ENCODE measurements around the gene SYPL1.

Gene SYPL1

DNA sequence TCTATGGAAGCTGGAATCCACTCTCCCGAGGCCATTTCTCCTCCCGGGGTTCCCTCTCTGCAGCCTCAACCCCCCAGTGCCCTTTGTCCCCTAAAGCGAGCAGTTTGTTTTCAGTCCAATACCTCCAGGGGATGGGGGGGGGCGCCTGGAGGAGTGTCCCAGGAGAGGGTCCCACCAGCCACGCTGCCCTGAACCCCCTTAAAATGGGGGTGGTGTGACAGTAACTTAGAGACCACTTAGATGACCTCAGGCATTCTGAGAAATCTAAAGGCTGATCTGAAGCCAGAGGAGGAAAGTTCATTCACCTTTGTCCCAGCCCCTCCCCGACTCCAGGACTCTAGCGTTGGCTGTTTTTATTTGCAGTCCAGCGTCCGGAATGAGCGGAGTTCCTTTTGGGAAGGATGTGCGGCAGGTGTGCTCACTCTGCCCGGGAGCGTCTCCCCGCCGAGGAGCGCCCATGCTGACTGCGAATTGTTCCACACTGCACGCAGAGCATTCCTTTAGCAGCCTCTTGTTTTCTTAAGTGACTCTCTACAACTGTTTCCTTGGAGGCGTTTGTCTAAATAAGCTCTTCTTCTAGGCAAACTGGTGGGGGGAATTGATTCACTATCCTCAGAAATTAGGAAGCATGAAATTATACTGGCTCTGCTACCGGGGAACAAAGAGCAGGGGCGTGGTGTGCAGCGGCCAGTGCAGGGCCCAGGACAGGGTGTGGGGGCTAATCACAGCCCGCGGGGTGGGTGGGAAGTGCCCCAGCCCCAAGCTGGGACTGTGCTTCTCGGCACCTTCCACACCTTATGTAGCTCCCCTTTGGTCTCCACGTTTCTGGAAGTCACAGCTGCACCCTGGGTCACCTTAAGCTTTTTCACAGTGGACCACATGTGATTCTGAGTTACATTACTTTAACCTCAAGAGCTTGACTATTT lies 46.3 kb downstream of the SYPL1 start:
- no peak for DNase-seq (ENCODE audit: low read depth in 2 of 2)

DNA sequence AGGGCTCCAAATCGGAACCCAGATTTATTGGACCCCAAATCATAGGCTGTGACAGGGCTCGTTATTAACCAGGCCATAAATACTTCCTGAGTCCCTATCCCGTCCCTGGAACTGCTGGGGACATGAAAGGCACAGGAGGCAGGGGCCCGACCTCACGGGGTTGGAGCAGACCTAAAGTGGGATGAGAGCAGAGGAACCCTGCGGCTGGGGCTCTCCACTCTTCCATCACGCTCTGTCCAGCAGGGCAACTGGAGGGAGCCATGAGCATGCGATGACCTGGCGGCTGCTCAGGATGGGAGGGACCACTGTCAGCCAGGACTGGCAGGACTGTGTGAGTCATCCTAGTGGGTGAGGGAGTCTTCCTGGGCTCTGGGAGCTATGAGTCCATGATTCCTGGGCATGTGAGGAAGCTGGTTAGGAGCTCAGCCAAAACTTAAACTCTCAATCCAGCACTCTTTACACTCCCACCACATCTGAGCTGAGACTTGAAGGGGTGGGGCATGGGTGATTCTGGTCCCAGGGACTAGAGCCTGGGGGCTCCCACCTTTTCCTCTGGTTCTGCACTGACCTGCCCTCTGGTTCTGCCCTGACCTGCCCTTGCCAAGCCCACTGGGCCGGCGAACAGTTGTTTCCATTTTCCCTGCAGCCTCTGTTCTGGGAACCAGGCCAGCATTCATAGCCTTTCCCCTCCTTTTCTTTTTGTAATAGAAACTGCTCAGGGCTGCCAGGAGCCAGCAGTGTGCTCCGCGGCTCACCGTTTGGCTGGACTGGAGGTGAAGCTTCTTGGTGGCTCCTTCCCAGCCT lies 47.1 kb downstream of the SYPL1 start:
- DNase-seq (ENCODE audit: low read depth in 2 of 2) = no peak

DNA sequence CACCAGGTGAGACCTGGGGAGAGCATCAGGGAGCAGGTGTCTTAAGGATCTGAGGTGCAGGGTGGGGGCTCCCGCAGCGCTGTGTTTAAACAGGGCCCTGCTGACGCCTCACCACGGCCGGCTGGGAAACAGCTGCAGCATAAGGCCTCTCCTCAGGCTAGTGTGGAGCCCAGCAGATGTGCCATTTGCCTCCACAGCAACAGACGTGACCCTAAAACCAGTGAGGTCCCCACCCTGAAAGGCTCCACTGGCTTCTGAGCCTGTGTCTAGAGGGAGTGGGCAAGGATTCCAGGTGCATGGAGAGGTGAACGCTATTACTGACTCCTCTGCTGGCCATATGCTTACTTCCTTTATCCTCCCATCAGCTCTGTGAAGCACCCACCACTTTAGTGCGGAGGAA lies 47.8 kb downstream of the SYPL1 start:
- no peak for DNase-seq (ENCODE audit: low read depth in 2 of 2)

DNA sequence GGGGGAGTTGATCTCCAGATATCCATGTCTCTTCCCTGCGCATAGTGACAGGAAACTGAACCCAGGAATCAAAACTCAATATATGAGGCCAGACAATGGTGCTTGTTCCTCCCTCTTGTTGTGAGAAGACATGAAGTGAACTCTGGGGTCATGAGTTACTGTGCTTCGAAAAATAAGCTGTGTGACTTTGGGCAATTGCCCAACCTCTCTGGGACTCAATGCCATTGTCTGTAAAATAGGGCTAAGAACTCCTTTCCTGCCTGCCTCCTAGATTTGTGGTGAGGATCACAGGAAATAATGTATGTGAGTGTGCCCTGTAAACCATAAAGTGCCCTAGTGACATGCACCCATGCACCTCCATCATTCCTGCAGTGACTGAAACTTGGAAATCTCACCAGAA lies 48.4 kb downstream of the SYPL1 start:
- DNase-seq (ENCODE audit: low read depth in 2 of 2) = no peak

DNA sequence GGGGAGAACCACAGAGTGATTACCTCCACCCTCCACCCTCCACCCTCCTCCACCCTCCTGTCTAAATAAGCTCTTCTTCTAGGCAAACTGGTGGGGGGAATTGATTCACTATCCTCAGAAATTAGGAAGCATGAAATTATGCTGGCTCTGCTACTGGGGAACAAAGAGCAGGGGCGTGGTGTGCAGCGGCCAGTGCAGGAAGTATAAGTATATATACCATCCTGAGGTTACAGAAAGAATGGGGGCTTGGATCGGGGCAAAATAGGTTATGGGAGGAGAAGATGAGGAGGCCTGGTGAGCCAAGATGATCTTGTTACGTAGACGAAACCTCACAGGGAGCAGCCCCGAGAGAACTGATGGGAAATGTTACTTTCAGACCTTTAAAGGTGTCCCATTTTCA lies 49.1 kb downstream of the SYPL1 start:
- DNase-seq (ENCODE audit: low read depth in 2 of 2) = no peak

DNA sequence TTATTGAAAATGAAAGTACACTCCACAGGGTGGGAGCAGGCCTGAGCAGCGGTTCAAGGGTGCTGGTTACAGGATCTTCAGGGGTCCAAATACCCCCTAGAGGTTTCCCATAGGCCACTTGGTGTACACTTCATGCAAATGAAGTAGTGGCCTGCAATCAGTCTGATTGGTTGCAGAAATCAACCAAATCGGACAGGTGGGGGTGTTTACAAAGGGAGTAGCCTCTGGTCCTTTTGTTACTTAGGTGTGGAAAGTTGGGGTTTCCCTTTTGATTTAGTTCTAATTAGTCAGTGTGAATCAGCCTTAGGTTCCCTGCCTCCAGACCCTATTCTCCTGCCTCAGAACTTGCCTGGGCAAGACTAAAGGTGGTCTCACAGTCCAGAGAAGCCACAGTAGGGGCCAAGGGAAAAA lies 49.6 kb downstream of the SYPL1 start:
- no peak for DNase-seq (ENCODE audit: low read depth in 2 of 2)

DNA sequence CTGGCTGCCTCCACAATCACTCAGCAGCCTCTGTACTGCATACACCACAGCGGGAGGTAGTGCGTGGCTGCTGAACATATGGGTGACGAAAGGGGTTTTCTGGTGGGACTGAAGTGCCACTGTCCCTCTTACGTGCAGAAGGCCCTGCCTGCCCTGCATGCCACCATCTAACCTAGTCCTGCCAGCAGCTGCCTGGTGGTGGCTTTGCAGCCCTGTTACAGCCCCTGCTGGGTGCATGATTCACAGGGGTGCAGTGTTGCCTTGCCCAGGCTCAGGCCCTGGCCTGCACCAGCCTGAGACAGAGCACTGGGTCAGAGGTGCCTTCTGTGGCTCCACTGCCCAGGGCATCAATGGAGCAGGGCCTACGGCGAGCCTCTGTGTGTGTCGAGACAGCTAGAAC lies 50.1 kb downstream of the SYPL1 start:
- no peak for DNase-seq (ENCODE audit: low read depth in 2 of 2)

DNA sequence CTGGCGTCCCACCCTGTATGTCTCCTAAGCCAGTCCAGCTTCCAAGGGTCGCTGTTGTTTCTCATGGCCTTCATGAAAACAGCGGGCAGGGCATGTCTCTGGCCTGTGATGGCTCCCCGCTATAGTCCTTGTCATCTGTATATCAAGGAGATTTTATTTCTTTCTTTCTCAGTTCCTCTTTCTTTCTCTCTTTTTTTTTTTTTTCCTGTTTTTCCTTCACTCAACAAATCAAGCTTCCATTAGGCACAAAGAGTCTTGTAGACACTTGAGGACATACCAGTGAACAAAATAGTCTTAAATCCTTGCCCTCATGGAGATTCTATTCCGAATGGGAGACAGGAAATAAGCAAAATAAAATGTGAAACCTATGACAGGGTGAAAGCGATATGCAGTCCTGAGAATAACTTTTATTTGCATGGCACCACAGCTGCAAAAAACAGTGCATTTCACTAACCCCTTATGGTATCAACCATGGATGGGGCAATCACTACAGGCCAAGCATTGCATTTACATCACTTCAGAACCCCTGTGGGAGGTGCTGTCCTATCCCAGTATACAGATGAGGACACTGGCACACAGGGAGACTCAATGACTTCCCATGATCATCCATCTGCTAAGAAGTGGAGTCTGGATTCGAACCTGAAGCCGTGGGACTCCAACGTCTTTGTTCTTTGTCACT lies 50.7 kb downstream of the SYPL1 start:
- DNase-seq (ENCODE audit: low read depth in 2 of 2) = no peak

DNA sequence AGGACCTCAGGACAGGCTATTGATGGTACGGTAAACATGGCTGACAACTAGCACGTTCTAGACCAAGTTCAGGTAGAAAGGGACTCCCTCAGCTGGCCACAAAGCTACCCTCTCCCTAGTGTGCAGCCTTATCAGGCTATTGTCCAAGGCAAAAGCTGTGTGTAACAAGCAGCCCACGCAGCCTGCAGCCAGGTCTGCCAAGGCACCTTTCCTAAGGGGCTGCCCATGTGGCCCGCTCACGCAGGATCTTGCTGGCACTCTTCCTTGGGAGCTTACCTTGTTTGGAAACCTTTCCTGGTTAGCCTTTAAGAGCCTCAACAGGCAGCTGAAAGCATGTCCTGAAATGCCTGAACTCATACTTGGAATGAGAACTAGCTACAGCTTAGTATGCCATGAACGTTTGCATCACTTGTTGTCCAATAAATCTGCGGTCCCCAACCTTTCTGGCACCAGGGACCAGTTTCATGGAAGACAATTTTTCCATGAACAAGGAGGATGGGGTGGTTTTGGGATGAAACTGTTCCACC lies 51.7 kb downstream of the SYPL1 start:
- DNase-seq (ENCODE audit: low read depth in 2 of 2) = no peak

DNA sequence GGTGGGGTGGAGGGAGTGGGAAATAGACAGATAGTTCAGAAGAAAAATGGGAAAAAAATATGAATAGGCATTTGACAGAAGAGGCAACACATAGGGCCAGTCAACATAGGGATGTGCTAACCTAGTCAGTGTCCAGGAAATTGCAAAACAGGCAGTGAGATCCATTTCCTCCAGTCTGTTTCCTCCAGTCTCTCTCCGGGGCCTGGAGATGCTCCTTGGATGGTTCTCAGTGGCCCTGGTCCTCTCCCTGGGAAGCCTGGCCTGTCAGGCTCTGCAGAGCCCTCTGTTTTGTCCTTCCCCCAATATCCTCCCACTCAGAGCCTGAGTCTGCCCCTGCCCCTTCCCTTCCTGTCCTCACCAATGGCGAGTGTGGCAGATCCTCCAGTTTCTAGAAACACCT lies 52.6 kb downstream of the SYPL1 start:
- no peak for DNase-seq (ENCODE audit: low read depth in 2 of 2)

DNA sequence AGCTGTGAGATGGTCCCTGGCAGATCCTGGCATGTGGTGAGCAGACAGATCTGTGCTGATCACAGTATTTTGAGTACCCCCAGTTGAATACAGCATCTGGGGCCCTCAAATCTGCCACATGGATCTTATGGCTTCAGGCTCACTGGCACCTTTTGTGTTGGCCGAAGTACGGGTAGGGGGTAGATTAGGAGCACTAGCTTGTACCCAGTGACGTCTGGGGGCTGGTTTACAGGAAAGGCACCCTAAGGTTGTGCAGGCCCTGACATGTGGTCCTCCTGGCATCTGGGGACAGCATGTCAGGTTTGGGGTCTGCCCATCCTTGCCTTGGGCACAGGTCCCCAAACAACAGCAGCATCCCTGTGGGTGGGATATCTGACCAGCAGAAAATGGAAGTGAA lies 53.2 kb downstream of the SYPL1 start:
- no peak for DNase-seq (ENCODE audit: low read depth in 2 of 2)

DNA sequence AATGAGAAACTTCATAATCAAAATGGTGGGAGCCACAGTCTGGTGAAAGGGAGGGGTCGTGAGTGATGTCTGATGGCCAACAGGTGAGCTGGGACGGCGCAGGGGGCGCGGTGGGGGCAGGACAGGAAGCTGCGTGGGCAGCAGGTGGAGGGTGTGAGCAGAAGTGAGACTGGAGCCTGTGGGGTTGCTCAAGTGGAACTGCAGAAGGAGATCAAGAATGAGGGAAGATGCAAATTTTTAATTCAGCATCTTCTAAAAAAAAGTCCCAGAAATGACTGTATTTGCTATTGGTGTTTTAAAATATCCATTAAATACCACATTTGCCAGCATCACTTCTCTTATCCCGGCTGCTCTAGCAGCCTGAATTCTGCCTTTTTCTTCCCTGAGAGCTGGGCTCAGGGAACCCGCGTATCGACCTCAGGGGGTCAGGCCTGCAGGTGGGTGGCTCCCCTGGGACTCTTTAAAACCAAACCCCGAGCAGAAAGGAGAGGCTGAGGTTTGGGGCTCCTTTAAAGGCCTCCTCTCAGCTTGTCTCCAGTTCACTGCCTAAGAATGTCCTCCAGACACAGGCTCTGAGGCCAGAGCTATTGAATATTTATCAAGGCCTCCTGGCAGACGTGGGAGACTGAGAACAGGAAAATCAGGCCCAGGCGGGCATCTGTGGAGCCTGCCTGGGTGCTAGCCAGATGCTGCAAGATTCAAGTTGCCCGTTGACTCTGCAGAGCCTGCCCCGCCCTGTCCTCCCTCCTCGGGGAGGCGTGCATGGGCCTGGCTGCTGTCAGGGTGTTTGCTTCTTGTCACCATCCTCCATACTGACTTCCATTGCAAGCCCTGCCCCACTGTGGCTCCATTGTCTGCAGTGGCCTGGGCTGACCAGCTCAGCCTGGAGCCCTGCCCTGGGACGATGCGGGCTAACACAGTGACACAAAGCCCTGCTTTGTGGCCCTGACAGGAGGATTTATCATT lies 53.9 kb downstream of the SYPL1 start:
- no peak for DNase-seq (ENCODE audit: low read depth in 2 of 2)

DNA sequence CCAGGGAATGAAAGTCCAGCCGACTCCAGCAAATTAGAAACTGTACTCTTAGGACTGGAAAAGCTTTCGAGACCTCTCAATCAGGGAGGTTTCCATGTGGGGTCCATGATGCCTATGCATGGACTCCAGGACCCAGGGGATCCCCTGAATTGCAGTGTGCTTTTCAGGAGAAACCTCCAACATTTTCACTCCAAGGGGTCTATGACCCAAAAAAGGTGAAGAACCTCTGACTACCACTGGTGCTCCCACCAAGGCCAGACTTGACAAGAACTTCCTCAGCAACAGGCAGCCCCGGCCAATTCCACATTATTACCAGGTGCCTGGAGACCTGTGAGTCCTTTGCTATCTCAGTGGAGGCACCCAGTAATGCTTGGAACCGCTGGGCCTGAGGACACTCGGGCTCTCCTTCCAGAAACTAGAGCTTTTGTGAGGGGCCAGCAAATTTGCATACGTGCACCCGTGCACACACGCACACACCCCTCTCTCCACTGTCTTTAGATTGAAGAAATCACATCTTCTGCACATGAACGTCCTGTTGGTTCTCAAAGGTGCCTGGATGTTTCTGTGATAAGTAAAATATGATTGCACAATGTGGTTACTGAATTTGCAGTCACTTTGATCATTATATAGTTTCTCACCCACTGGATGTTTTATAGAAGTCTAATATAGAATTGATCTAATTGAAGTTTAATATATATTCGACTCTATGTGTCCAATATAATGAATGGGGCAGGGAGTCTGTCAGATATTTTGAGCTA lies 54.7 kb downstream of the SYPL1 start:
- no peak for DNase-seq (ENCODE audit: low read depth in 2 of 2)

DNA sequence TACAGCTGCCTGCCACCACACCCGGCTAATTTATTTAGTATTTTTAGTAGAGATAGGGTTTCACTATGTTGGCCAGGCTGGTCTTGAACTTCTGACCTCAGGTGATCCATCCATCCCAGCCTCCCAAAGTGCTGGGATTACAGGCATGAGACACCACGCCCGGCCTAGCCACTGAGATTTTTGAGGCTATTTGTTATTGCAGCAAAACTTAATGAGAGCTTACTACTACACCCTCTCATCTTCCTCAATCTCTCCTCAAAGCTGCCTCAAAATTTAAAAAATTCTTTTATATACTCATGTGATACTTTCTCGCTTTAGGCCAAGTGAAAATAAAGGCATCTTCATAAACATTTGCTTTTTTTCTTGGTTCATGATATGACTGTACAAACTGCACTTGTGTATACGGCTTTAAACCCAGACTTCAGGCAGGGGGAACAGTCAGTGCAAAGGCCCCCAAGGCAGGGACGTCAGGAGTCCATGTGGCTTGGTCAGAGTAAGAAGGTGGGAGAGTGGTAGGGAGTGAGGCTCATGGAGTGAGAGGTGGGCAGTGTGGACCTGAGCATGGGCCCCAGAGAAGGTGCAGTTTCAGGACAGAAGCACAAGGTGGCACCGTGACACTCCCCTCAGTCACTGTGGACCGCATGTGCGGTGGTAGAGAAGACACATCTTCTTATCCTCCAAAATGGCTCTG lies 55.5 kb downstream of the SYPL1 start:
- DNase-seq (ENCODE audit: low read depth in 2 of 2) = peak in 1 of 2 donors; percentile 53

DNA sequence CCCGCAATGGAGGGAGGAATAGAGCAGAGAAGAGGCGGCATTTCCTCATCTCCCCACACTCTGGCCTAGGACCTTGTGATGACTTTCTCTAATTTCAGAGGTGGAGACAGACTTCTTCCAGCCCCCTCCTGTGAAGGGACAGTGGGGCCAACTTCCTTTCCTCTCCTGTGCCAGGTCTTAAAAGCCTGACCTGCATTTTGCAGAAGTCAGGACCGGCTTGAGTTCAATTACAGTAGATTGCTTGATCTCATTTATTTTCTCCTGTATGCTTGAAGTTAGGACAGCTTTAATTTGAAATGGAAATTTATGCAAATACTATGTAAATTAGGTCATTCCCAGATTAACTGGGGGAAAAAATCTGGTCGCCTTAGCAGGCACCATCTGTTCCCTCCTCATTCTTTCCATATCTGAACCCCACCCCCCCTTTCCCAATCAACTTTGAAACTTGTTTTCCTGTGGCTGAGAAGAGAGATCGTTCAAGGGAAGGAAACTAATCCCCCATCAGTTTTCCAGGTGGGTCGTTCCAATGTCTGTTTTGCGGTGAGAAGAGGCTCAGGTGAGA lies 57.1 kb downstream of the SYPL1 start:
- DNase-seq (ENCODE audit: low read depth in 2 of 2) = no peak

DNA sequence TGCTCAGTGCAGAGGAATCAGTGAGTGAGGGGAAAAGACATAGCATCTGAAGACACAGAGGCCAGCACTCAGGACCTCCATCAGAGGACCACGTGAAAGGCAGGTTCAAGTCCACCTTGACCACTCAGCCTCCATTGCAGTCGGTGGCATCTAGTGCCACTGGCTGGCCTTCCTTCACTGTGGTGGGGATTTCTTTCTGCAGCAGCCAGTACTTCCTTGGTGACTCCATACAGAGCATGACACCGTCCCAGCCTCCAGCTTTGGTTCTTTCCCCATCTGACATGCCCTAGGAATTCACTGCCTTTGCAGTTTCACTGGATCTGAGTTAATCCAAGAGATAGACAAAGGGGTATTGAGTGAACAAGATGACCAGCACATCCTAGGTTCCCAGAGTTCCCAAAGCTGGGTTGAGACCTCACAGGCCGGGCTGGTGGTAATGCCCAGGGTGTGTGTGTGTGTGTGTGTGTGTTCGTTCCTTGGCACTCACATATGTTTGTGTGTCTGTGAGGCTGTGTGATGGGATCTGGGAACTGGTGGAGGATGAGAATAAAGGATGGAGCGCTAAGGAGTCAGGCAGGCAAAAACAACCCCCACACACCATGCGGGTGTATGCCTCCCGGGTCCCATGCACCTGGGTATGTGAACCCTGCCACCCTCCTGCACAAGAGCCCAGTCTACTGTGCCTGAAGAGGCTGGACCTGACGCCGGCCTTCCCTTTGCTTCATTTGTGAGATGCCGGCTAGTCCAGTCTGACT lies 57.8 kb downstream of the SYPL1 start:
- DNase-seq (ENCODE audit: low read depth in 2 of 2) = no peak

DNA sequence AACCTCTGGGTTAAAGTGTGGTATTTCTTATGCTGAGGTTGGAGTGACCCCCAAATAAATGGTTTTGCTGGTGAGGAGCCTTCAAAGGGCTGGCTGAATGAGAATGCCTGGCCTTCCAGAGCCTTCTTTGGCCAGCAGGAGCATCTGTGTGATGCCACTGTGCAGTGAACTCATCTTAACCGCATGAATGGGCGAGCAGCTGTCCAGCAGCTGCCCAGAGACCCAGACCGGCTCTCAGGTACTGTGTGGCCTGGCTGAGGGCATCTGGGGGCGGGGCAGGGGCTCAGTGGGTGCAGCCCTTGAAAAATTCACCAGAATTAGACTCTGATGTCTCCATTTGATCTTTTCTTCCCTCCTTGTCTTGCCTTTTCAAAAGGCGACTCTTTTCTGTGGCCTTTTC lies 59.0 kb downstream of the SYPL1 start:
- DNase-seq (ENCODE audit: low read depth in 2 of 2) = no peak

DNA sequence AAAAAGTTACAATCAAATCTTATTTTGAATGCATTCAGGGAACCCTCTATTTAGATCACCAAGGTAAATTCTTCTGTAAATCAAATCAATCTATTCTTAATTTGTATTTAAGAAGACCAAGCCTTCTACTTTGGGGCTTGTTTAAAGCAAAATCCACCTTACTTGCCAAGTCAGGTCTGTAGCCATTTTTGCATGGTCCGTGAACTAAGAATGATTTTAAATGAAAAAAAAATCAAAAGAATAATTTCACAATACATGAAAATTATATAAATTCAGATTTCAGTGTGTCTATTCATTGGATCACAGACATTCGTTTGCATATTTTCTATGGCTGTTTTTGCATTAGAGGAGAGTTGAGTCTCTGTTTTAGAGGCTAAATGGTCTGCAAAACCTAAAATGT lies 59.4 kb downstream of the SYPL1 start:
- DNase-seq (ENCODE audit: low read depth in 2 of 2) = no peak

DNA sequence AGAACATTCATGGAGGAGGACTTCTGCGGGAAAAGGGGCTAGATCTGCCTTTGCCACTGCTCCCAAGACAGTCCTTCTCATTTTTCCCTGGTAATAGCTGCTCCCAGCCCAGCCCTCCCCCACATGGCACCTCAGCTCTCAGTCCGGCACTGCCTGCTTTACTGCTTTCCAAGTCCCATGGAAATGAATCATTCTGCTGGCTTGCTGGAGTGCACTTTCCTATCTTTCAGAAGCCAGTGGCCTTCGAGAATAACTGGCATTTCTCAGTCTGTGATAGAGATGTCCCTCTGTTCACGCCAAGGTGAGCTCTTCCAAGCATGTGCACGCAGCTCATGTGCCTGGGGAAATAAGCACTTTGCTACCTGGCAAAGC lies 61.4 kb downstream of the SYPL1 start:
- no peak for DNase-seq (ENCODE audit: low read depth in 2 of 2)

Data from stimulated activated CD8-positive, alpha-beta memory T cell treated with anti-CD3 and anti-CD28 coated beads, Interleukin-2, amount 100 ng/mL, for 48 hours (primary cell).